Activated CD4-positive, alpha-beta memory T cell treated with anti-CD3 and anti-CD28 coated beads, Interleukin-2, amount 10 ng/mL, durations not matched to agents 7 days and 5 days (primary cell): ENCODE results near the gene PIK3R1. TPM values are rescaled to one million over a fixed set of nuclear protein-coding genes. Genes with fewer than 3 reads are reported as not detected.
"Not testable (repeated sequence)": the region's sequence is repeated elsewhere in the genome, so short reads cannot be mapped to it uniquely, and the experiment has no call there.

ENCODE experiments used
- CTCF ChIA-PET: fragments of 350-600 bp; sonication (Branson Sonifier 250); formaldehyde crosslinking; loops from one replicate; lab custom pipeline; 2021; ENCODE audit warnings: antibody characterized with exemption, inconsistent platforms; lab: Charles Lee
- POLR2A ChIA-PET: fragments of 350-600 bp; sonication (Branson Sonifier 250); formaldehyde crosslinking; loops from one replicate; lab custom pipeline; 2021; ENCODE audit warnings: antibody characterized with exemption; lab: Charles Lee
- DNase-seq: peaks from one replicate; pipeline ENCODE4 v3.0.0-alpha.2; 2020
- H3K27ac Mint-ChIP-seq: one replicate; pipeline ENCODE4 v1.8.0; 2021; ENCODE audit warnings: mild to moderate bottlenecking, mixed read lengths
- H3K27me3 Mint-ChIP-seq: one replicate; pipeline ENCODE4 v1.8.0; 2021; ENCODE audit warnings: mixed read lengths
- H3K36me3 Mint-ChIP-seq: one replicate; pipeline ENCODE4 v1.8.0; 2021; ENCODE audit warnings: low read depth, mixed read lengths
- H3K4me1 Mint-ChIP-seq: one replicate; pipeline ENCODE4 v1.8.0; 2021; ENCODE audit warnings: mixed read lengths
- H3K4me3 Mint-ChIP-seq: one replicate; pipeline ENCODE4 v1.8.0; 2021; ENCODE audit warnings: mild to moderate bottlenecking, mixed read lengths
- H3K9me3 Mint-ChIP-seq: one replicate; pipeline ENCODE4 v1.8.0; 2021; ENCODE audit warnings: mixed read lengths
- total RNA-seq, 2 experiments: library from RNA; stranded (reverse); gene quantifications; one replicate each; pipeline ENCODE4 v1.2.3, GENCODE V29; 2021

PIK3R1 gene
- total RNA-seq, 2 experiments from 2014 or later = 83.1 to 86.4 TPM

DNA sequence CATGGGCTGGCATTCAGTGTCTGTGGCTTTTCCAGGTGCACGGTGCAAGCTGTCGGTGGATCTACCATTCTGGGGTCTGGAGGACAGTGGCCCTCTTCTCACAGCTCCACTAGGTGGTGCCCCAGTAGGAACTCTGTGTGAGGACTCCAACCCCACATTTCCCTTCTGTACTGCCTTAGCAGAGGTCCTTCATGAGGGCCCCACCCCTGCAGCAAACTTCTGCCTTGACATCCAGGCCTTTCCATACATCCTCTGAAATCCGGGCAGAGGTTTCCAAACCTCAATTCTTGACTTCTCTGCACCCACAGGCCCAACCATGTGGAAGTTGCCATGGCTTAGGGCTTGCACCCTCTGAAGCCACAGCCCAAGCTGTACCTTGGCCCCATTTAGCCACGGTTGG lies 4.9 kb upstream of the PIK3R1 start:
- POLR2A ChIA-PET = not testable (repeated sequence)

DNA sequence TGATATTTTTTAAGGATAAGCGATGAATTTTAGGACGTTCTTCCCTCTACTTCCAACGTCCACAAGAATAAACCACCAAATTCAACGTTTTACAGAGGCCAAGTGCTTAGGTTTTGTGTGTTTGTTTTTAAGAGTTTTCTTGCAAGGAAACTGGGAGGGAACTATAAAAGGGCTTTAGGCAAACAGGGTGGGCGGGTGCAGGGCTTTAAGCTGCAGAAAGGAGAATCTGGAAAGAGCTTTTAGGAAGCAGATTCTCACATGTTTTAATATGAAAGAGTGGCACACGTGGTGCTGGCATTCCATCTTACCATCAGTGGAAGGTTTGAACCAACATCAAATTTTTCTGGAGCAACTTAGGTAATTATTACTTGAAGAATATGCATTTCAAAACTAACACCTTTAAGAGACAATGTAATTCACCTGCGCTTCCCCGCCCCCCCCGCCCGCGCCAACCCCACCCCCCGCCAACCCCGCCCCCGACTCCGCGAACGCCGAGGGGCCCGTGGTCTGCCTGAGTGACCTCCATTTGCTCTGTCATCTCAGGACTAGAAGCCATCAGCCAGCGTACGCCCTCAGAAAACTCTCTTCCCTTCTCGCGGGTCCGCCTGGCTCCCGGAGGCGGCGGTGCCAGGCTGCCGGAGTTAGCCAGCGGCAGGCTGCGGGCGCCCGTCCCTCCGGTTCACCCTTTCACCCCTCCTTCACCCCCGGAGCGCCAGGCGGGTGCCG lies 911 bp upstream of the PIK3R1 start:
- DNase-seq = no peak
- Mint-ChIP-seq H3K27ac (peak overlapping the region; percentile 88), H3K36me3 (peaks cover 38% of the 10 kb centered on the region), H3K9me3 (peaks cover 23% of the 10 kb centered on the region), H3K27me3 (no peaks in the 10 kb centered on the region), H3K4me1 (peaks cover 33% of the 10 kb centered on the region), H3K4me3 (peak overlapping the region; percentile 85)
- ChIA-PET CTCF (interaction anchor here (1.0 to 2.7 kb wide), 8 partner anchors 32 to 1386 kb away, joined by 3 to 33 read pairs (median 9); no protein-coding TSS in a partner anchor), POLR2A (interaction anchor here (0.9 to 4.0 kb wide), 22 partner anchors 9 to 1053 kb away, joined by 3 to 51 read pairs (median 9); no protein-coding TSS in a partner anchor)

More for the DNA sequence above, 4.9 kb upstream of the PIK3R1 start:
- H3K27me3 Mint-ChIP-seq, H3K27ac Mint-ChIP-seq, H3K4me1 Mint-ChIP-seq, CTCF ChIA-PET, H3K4me3 Mint-ChIP-seq, DNase-seq: not testable (repeated sequence)
- Mint-ChIP-seq H3K36me3 (peaks cover 20% of the 10 kb centered on the region), H3K9me3 (peaks cover 27% of the 10 kb centered on the region)

DNA sequence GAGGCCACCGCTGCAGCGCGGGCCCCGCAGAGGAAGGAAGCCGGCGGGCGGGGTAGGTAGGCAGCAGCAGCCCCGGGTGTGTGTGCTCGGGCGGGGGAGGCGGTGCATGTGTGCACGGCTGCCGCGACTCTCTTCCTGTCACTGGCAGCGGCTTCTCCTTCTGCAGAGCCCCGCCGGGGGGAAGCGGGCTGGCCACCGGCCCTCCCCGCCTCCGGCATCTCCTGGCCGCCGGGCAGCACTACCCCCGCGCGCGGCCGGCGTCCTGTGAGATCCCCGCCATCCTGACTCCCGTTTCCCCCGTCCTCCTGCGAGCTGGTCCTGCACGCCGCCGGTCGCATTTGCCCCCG lies 315 bp downstream of the PIK3R1 start:
- H3K27me3 Mint-ChIP-seq = no peaks in the 10 kb centered on the region
- ChIA-PET CTCF (interaction anchor here (0.6 to 2.7 kb wide), 17 partner anchors 13 to 1008 kb away, joined by 3 to 33 read pairs (median 6); no protein-coding TSS in a partner anchor), POLR2A (interaction anchor here (0.7 to 4.0 kb wide), 39 partner anchors 8 to 1212 kb away, joined by 3 to 51 read pairs (median 5); no protein-coding TSS in a partner anchor)
- H3K36me3 Mint-ChIP-seq = peaks cover 38% of the 10 kb centered on the region
- peak overlapping the region; percentile 85 for H3K4me3 Mint-ChIP-seq
- peaks cover 35% of the 10 kb centered on the region for H3K4me1 Mint-ChIP-seq
- H3K27ac Mint-ChIP-seq = peak overlapping the region; percentile 88
- no peak for DNase-seq
- peaks cover 12% of the 10 kb centered on the region for H3K9me3 Mint-ChIP-seq

DNA sequence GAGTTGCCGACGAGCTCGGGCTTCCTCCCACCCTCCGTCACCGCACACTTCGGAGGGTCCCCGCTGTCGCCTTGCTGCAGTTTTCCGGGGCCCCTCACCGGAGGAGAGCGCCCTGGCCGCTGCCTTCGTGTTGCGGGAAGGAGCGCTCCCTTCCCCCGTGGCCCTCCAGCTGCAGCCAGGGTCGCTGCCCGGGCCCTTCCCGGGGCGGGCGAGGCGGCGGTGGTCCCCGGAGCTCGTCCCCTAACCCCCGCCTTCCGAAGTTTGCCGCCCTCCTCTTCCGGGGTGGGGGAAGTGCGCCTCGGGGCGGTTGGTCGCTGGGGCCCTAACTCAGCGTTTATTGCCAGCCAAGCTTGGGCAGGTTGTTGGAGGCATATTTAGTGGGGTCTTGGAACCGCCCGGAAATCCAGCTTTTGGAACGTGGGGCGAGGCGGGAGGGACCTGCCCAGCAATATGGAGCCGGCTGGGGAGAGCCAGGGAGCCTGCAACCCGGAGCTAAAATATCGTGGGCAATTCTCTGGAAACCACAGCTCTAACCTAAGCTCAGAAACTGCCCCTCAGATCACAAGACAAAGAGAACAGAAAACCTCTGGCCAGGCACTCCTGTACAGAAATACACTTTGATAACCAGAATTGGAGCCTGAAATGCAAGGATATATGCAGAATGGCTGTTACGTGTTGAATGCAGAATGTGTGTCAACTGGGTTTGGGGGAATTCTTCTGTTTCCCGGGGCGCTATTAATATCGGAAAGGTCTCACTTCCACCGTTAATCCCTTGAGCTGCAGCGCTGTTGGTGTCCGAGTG lies 890 bp downstream of the PIK3R1 start:
- peak overlapping the region; percentile 85 for H3K4me3 Mint-ChIP-seq
- DNase-seq = peak; percentile 66
- H3K4me1 Mint-ChIP-seq = peaks cover 35% of the 10 kb centered on the region
- no peaks in the 10 kb centered on the region for H3K27me3 Mint-ChIP-seq
- peaks cover 36% of the 10 kb centered on the region for H3K36me3 Mint-ChIP-seq
- peaks cover 6% of the 10 kb centered on the region for H3K9me3 Mint-ChIP-seq
- POLR2A ChIA-PET = interaction anchor here (0.7 to 4.0 kb wide), 33 partner anchors 11 to 1212 kb away, joined by 3 to 51 read pairs (median 7); no protein-coding TSS in a partner anchor
- CTCF ChIA-PET = interaction anchor here (0.6 to 2.7 kb wide), 18 partner anchors 13 to 1049 kb away, joined by 3 to 33 read pairs (median 6); no protein-coding TSS in a partner anchor
- H3K27ac Mint-ChIP-seq = peak overlapping the region; percentile 88

DNA sequence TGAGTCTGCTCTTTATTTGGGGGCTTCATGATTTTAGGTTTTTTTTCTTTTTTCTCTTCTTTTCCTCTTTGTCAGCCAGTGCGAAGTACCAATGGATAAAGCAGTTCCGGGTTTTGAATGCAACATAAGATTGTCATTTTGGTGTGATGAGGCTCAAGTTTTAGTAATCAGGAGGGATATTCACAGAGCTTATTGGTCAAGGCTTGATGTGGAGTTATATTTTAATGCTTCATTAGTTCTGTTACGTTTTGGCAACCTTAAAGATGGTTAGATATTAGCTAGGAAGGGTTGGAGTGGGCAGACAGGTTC lies 1.4 kb downstream of the PIK3R1 start:
- H3K4me3 Mint-ChIP-seq = peak overlapping the region; percentile 85
- ChIA-PET POLR2A (interaction anchor here (0.9 to 4.0 kb wide), 23 partner anchors 11 to 1058 kb away, joined by 3 to 51 read pairs (median 9); no protein-coding TSS in a partner anchor), CTCF (interaction anchor here (0.6 to 2.7 kb wide), 12 partner anchors 12 to 1050 kb away, joined by 3 to 33 read pairs (median 6); no protein-coding TSS in a partner anchor)
- no peak for DNase-seq
- peaks cover 2% of the 10 kb centered on the region for H3K9me3 Mint-ChIP-seq
- peak overlapping the region; percentile 81 for H3K27ac Mint-ChIP-seq
- H3K27me3 Mint-ChIP-seq = no peaks in the 10 kb centered on the region
- H3K4me1 Mint-ChIP-seq = peaks cover 36% of the 10 kb centered on the region
- peaks cover 36% of the 10 kb centered on the region for H3K36me3 Mint-ChIP-seq

DNA sequence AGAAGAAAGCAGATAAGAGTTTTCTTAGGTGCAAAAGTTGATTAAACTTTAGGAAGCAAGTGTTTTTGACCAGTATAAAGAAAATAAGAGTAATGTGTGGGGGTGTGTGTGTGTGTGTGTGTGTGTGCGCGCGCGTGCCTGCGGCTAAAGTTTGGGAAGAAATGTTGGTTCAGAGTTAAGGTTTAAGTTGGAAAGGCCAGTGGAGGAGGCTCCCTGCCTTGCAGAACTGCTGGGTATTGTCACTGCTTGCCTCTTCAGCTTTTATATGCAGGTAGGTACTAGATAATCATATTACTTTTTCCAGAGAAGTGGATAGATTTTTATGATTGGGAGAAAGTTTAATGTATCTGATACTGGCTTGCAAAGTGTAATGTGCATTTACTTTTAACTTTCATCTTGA lies 2.0 kb downstream of the PIK3R1 start:
- Mint-ChIP-seq H3K4me1 (peaks cover 39% of the 10 kb centered on the region), H3K27ac (no peak overlapping the region), H3K9me3 (no peaks in the 10 kb centered on the region), H3K36me3 (peaks cover 39% of the 10 kb centered on the region), H3K27me3 (no peaks in the 10 kb centered on the region), H3K4me3 (peak overlapping the region; percentile 85)
- ChIA-PET POLR2A (interaction anchor here (0.9 to 4.0 kb wide), 11 partner anchors 10 to 1056 kb away, joined by 3 to 51 read pairs (median 18); no protein-coding TSS in a partner anchor), CTCF (interaction anchor here (0.6 to 2.4 kb wide), 7 partner anchors 22 to 476 kb away, joined by 3 to 33 read pairs (median 6); no protein-coding TSS in a partner anchor)
- no peak for DNase-seq

DNA sequence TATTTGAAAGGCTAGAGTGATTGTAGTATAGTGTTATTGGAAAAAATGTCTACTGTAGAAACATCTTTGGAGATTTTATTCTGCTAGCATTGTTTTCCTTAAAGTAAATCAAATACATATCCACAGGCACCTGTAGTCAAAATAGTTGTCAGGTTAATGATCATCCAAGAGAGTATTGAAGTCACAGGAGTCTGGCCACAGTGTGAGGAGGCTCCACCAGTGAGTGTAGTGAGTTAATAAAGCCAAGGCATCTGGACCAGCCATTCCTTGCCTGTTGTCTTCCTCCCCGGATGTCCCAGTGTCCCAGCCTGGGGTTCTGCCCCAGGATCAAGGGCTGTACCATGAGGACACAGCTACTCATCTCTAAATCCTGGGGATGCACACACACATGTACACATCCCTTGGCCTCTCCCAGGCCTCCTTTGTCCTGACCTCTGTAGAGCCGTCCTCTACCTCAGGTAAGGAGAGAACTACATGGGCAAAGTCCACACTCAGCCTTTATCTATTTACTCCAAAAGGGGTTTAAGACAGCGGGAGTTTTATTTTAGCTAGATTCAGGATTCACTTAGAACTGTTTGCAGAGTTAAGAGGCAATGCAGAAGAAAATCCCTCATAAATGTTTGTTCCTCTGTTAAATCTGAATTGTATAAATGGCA lies 3.7 kb downstream of the PIK3R1 start:
- DNase-seq = no peak
- no peaks in the 10 kb centered on the region for H3K27me3 Mint-ChIP-seq
- H3K4me3 Mint-ChIP-seq = no peak overlapping the region
- ChIA-PET CTCF (interaction anchor here (1.0 to 1.6 kb wide), 3 partner anchors 49 to 61 kb away, joined by 3 read pairs; no protein-coding TSS in a partner anchor), POLR2A (interaction anchor here (0.6 kb wide), 1 partner anchor 66 kb away, joined by 3 read pairs; no protein-coding TSS in a partner anchor)
- H3K36me3 Mint-ChIP-seq = peaks cover 44% of the 10 kb centered on the region
- no peak overlapping the region for H3K27ac Mint-ChIP-seq
- no peaks in the 10 kb centered on the region for H3K9me3 Mint-ChIP-seq
- H3K4me1 Mint-ChIP-seq = peaks cover 45% of the 10 kb centered on the region

DNA sequence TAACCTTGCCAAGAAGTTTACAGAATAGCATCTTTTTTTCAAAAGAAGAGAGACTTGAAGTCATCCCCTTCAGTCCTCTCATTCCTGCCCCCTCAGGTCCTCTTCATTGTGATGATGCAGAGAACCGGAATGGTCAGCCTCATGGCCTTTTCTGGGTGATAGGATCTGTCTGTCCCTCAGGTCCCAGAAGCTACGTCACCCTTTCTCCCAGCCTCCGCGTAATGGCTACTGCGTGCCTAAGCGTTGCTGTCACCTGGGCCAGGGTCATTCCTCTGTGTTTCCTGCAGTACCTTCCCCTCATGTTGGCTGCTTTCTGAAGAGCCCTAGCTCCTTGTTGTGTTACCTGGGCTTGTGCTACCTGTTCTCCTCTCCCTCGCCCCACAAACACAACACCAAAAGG lies 4.7 kb downstream of the PIK3R1 start:
- Mint-ChIP-seq H3K9me3 (no peaks in the 10 kb centered on the region), H3K4me3 (no peak overlapping the region), H3K4me1 (peaks cover 49% of the 10 kb centered on the region), H3K27me3 (no peaks in the 10 kb centered on the region), H3K36me3 (peaks cover 50% of the 10 kb centered on the region), H3K27ac (no peak overlapping the region)
- ChIA-PET CTCF (interaction anchor here (0.8 to 1.3 kb wide), 2 partner anchors 26 to 52 kb away, joined by 3 to 4 read pairs; no protein-coding TSS in a partner anchor), POLR2A (no interaction called here)
- DNase-seq = no peak

DNA sequence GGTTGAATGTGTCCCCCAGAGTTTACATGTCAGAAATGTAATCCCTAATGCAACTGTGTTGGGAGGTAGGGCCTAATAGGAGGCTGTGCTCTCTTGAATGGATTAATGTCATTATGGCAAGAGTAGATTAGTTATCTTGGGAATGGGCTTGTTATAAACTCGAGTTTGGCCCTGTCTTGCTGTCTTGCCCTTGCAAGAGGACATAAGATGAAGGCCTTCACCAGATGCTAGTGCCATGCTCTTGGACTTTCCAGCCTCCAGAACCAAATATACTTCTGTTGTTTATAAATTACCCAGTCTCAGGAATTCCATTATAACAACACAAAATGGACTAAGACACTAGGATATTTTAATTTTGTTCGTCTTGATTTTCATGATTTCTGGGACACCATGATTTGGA lies 5.4 kb downstream of the PIK3R1 start:
- Mint-ChIP-seq H3K36me3 (peaks cover 57% of the 10 kb centered on the region), H3K4me1 (peaks cover 56% of the 10 kb centered on the region), H3K27ac (no peak overlapping the region), H3K27me3 (no peaks in the 10 kb centered on the region), H3K9me3 (no peaks in the 10 kb centered on the region), H3K4me3 (no peak overlapping the region)
- ChIA-PET POLR2A (no interaction called here), CTCF (no interaction called here)
- no peak for DNase-seq

DNA sequence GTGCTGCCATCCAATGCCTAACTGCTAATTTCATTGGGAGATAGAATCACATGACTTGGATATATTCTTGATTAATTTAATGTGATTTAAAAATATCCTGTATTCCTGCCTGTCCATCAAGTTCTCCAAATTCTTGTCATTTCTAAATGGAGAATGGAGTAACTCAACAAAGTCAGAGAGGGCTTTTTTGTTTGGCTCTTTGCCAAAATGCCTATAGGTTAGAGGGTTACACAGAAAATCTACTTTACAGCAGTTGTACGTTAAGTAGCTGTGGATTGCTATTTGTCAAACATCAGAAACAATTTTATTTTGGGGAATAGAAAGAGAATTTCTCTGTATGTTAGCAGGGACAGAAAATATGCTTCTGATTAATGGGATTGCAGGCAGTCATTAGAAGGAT lies 5.9 kb downstream of the PIK3R1 start:
- Mint-ChIP-seq H3K9me3 (no peaks in the 10 kb centered on the region), H3K4me3 (no peak overlapping the region), H3K27ac (no peak overlapping the region), H3K4me1 (peaks cover 61% of the 10 kb centered on the region), H3K36me3 (peaks cover 63% of the 10 kb centered on the region), H3K27me3 (no peaks in the 10 kb centered on the region)
- CTCF ChIA-PET = no interaction called here
- POLR2A ChIA-PET = no interaction called here
- no peak for DNase-seq

DNA sequence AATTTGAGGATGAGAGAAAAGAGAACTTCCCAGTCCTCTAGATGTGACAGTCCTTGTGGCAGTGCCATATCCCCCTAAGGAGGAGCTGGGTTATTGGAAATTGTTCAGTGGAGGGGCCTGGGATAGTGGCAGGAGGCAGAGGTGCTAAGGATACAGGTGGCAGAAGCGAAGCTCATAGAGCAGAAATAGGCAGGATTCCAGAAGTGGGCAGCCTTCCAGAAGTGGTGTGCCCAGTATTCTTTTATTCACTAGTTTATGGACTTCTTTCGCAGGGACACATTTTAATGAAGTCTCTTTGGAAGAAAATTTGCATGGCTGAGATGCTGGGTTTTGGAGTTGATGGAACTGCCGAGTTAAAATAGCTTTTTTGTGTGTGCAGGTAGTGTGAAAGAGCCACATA lies 6.8 kb downstream of the PIK3R1 start:
- ChIA-PET POLR2A (no interaction called here), CTCF (no interaction called here)
- Mint-ChIP-seq H3K4me1 (peaks cover 63% of the 10 kb centered on the region), H3K4me3 (no peak overlapping the region), H3K9me3 (no peaks in the 10 kb centered on the region), H3K36me3 (peaks cover 67% of the 10 kb centered on the region), H3K27me3 (no peaks in the 10 kb centered on the region), H3K27ac (no peak overlapping the region)
- DNase-seq = no peak

DNA sequence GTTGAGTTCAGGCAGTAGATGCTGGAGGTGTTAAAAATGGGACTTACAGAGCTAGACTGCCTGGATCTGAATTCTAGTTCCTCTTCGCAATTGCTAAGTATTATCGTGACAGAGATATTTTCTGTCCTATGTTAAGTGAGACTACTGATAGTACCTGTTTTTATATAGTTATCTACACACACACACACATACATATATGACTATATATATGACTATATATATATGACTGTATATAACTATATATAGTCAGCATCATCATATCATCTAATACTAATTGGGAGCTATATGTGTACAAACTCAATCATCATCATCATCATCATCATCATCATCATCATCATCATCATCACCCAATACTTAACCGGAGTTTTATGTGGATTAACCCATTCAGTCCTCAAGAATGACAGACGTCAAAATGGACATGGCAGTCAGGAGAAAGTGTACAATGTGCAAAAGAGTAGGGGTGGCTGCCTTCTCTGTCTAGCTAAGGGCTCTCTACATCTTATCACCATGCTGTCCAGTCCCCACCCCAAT lies 7.3 kb downstream of the PIK3R1 start:
- DNase-seq = no peak
- H3K4me3 Mint-ChIP-seq = no peak overlapping the region
- H3K36me3 Mint-ChIP-seq = peaks cover 68% of the 10 kb centered on the region
- CTCF ChIA-PET = no interaction called here
- no peaks in the 10 kb centered on the region for H3K9me3 Mint-ChIP-seq
- peaks cover 61% of the 10 kb centered on the region for H3K4me1 Mint-ChIP-seq
- no peaks in the 10 kb centered on the region for H3K27me3 Mint-ChIP-seq
- no peak overlapping the region for H3K27ac Mint-ChIP-seq
- POLR2A ChIA-PET = interaction anchor here (1.4 to 1.8 kb wide), 2 partner anchors 8 to 9 kb away, joined by 4 to 6 read pairs; partner anchors contain the start of gene PIK3R1
